Vagina (tissue), 2 donors: ENCODE measurements around the gene AK6. TPM values are rescaled to one million over a fixed set of nuclear protein-coding genes. Genes with fewer than 3 reads are reported as not detected.

Experiments
- DNase-seq, 2 donors: peaks; one replicate each; pipeline ENCODE4 v3.0.0-alpha.2; 2017; ENCODE audit errors: extremely low spot score in 2 of 2
- H3K27ac ChIP-seq: fragments of 200-600 bp; sonication (generic); one replicate; pipeline ENCODE4 v1.5.1; 2019
- H3K27me3 ChIP-seq: fragments of 200-600 bp; sonication (generic); one replicate; pipeline ENCODE4 v1.5.1; 2019
- H3K36me3 ChIP-seq, 2 donors: fragments of 200-600 bp; sonication (generic); one replicate each; pipeline ENCODE4 v1.5.1; 2017 to 2019
- H3K4me1 ChIP-seq: fragments of 200-600 bp; sonication (generic); one replicate; pipeline ENCODE4 v1.5.1; 2019
- H3K4me3 ChIP-seq, 2 donors: fragments of 200-600 bp; sonication (generic); 1 replicate in 1 of 2; 2 replicates in 1 of 2; pipeline ENCODE4 v1.5.1; 2016 to 2019
- H3K9me3 ChIP-seq: fragments of 200-600 bp; sonication (generic); one replicate; pipeline ENCODE4 v1.5.1; 2019
- POLR2A ChIP-seq, 2 donors: fragments of 450-650 bp; IDR thresholded peaks; one replicate each; pipeline ENCODE4 v1.6.1; 2017; ENCODE audit warnings: antibody characterized with exemption in 2 of 2, mild to moderate bottlenecking in 2 of 2, moderate library complexity in 2 of 2
- POLR2AphosphoS5 ChIP-seq, 2 donors: sonication (generic); formaldehyde crosslinking; IDR thresholded peaks; one replicate each; pipeline ENCODE4 v1.9.0; 2017; ENCODE audit warnings: antibody characterized with exemption in 2 of 2, mild to moderate bottlenecking in 2 of 2, low read depth in 1 of 2; ENCODE audit not compliant: insufficient read depth in 1 of 2
- intact Hi-C: fragments of 100-400 bp; cut with DNase I; formaldehyde crosslinking; loops from one replicate; pipeline ENCODE4 v1.15.1; 2023
- total RNA-seq: library from RNA; depleted of rRNA; stranded (reverse); fragments of >200 nt; gene quantifications from one replicate; pipeline ENCODE4 v1.2.3, GENCODE V29; 2016
- TF ChIP-seq, protein P1 (sequence below), 3 experiments: fragments of 450-650 bp in 2 of 3; fragments of 200-600 bp in 1 of 3; sonication (generic) in 1 of 3; IDR thresholded peaks; one replicate each; pipeline ENCODE4 v1.5.1; 2017 to 2019; ENCODE audit warnings: antibody characterized with exemption in 3 of 3, mild to moderate bottlenecking in 2 of 3, moderate library complexity in 2 of 3

AK6 gene
- total RNA-seq, 1 donor from 2014 or later = 17.4 TPM

- H3K36me3 ChIP-seq = peaks cover 0 to 15% of the 10 kb centered on the region in 2 donors
- intact Hi-C loops = no loop called here
These were observed 56.7 kb downstream of the AK6 start for GRCh38 chr5:69312459-69313160.

GRCh38 chr5:69309380-69309779, 59.9 kb downstream of the AK6 start:
- peaks cover 0 to 11% of the 10 kb centered on the region in 2 donors for H3K36me3 ChIP-seq
- no peak for TF ChIP-seq POLR2A (IDR thresholded peaks at IDR 0.05)
- TF ChIP-seq, protein P1, sequence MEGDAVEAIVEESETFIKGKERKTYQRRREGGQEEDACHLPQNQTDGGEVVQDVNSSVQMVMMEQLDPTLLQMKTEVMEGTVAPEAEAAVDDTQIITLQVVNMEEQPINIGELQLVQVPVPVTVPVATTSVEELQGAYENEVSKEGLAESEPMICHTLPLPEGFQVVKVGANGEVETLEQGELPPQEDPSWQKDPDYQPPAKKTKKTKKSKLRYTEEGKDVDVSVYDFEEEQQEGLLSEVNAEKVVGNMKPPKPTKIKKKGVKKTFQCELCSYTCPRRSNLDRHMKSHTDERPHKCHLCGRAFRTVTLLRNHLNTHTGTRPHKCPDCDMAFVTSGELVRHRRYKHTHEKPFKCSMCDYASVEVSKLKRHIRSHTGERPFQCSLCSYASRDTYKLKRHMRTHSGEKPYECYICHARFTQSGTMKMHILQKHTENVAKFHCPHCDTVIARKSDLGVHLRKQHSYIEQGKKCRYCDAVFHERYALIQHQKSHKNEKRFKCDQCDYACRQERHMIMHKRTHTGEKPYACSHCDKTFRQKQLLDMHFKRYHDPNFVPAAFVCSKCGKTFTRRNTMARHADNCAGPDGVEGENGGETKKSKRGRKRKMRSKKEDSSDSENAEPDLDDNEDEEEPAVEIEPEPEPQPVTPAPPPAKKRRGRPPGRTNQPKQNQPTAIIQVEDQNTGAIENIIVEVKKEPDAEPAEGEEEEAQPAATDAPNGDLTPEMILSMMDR (IDR thresholded peaks at IDR 0.05) = no peak
- TF ChIP-seq POLR2AphosphoS5 (IDR thresholded peaks at IDR 0.05; ENCODE audit: insufficient read depth in 1 of 2, low read depth in 1 of 2) = no peak
- no peaks in the 10 kb centered on the region for H3K4me1 ChIP-seq
- no peaks in the 10 kb centered on the region for H3K27me3 ChIP-seq
- no peaks in the 10 kb centered on the region for H3K9me3 ChIP-seq
- DNase-seq = no peak
- intact Hi-C loops = no loop called here
- H3K27ac ChIP-seq = no peak overlapping the region
- no peak overlapping the region for H3K4me3 ChIP-seq

More at GRCh38 chr5:69312459-69313160, 56.7 kb downstream of the AK6 start:
- no peak for DNase-seq
- Histone ChIP-seq H3K27me3 (no peaks in the 10 kb centered on the region), H3K4me1 (no peaks in the 10 kb centered on the region), H3K27ac (no peak overlapping the region), H3K9me3 (no peaks in the 10 kb centered on the region), H3K4me3 (no peak overlapping the region)
- TF ChIP-seq, protein P1 (IDR thresholded peaks at IDR 0.05) = no peak
- TF ChIP-seq POLR2AphosphoS5 (IDR thresholded peaks at IDR 0.05; ENCODE audit: insufficient read depth in 1 of 2, low read depth in 1 of 2) = no peak
- TF ChIP-seq POLR2A (IDR thresholded peaks at IDR 0.05) = no peak

DNA sequence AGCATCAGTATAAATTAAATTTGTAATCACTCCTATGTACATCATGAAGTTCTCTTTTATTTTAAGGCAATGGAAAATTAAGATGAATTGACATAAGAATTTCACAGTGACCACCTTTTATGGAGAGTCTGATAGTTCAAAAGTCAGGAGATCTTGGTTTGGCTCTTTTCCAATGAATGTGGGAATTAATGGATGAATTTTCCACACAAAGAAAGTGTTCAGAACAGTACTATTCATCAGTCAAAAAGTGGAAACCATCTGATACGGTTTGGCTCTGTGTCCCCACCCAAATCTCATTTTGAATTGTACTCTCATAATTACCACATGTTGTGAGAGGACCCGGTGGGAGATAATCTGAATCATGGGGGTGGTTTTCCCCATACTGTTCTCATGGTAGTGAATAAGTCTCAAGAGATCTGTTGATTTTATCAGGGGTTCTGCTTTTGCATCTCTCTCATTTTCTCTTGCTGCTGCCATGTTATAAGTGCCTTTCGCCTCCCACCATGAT, 61.2 kb downstream of the AK6 start:
- Histone ChIP-seq H3K4me3 (no peak overlapping the region), H3K4me1 (no peaks in the 10 kb centered on the region), H3K27me3 (no peaks in the 10 kb centered on the region), H3K36me3 (peaks cover 0 to 3% of the 10 kb centered on the region in 2 donors), H3K27ac (no peak overlapping the region), H3K9me3 (no peaks in the 10 kb centered on the region)
- intact Hi-C loops = no loop called here
- TF ChIP-seq POLR2AphosphoS5 (IDR thresholded peaks at IDR 0.05; ENCODE audit: insufficient read depth in 1 of 2, low read depth in 1 of 2) = no peak
- TF ChIP-seq, protein P1 (IDR thresholded peaks at IDR 0.05) = no peak
- TF ChIP-seq POLR2A (IDR thresholded peaks at IDR 0.05) = no peak
- DNase-seq = no peak

- Histone ChIP-seq H3K9me3 (no peaks in the 10 kb centered on the region), H3K4me3 (no peak overlapping the region), H3K27me3 (no peaks in the 10 kb centered on the region), H3K36me3 (no peaks in the 10 kb centered on the region), H3K4me1 (no peaks in the 10 kb centered on the region), H3K27ac (no peak overlapping the region)
- no peak for DNase-seq
- TF ChIP-seq POLR2AphosphoS5 (IDR thresholded peaks at IDR 0.05; ENCODE audit: insufficient read depth in 1 of 2, low read depth in 1 of 2) = no peak
- TF ChIP-seq POLR2A (IDR thresholded peaks at IDR 0.05) = no peak
- TF ChIP-seq, protein P1 (IDR thresholded peaks at IDR 0.05) = no peak
- intact Hi-C loops = no loop called here
These were observed 63.8 kb downstream of the AK6 start for GRCh38 chr5:69305512-69305911.

Other genes with a start within 250 kb of the AK6 start
- gene CCNB1, start 202.4 kb downstream of the AK6 start, total RNA-seq = 14.0 TPM
- 3.9 TPM for gene CENPH, start 179.9 kb downstream of the AK6 start, total RNA-seq
- gene CDK7, start 134.6 kb downstream of the AK6 start, total RNA-seq = 10.6 TPM
- 2.9 TPM for gene CCDC125, start 36.7 kb downstream of the AK6 start, total RNA-seq
- 35.8 TPM for gene TAF9, start within 50 bp of the AK6 start, total RNA-seq
- 17.2 TPM for gene RAD17, start 298 bp upstream of the AK6 start, total RNA-seq
- 6.4 TPM for gene MARVELD2, start 45.6 kb upstream of the AK6 start, total RNA-seq
- gene OCLN, start 123.3 kb upstream of the AK6 start, total RNA-seq = 12.8 TPM
- 22.8 TPM for gene GTF2H2C, start 190.7 kb upstream of the AK6 start, total RNA-seq